HCT116 (cell line): ENCODE data around the gene SLC44A4. TPM values are rescaled to one million over a fixed set of nuclear protein-coding genes. Genes with fewer than 3 reads are reported as not detected.

Experiments
- ATAC-seq: fragments of 200-7000 bp; cut with Tn5 transposase; 2 replicates; pipeline ENCODE4 v1.9.1; 2020; ENCODE audit warnings: mild to moderate bottlenecking, moderate library complexity
- BruUV-seq: library from RNA; stranded (reverse); fragments of 400-500 nt; replicated peaks from 2 replicates; lab custom pipeline; 2021; lab: Mats Ljungman, UMichigan
- CTCF ChIA-PET: fragments of 300-600 bp; sonication (Branson Sonifier 250); formaldehyde crosslinking; loops from one replicate; lab custom pipeline; 2021; ENCODE audit warnings: antibody characterized with exemption; lab: Charles Lee
- POLR2A ChIA-PET: fragments of 300-600, 350-600 bp; sonication (Branson Sonifier 250); formaldehyde crosslinking; loops from one replicate; lab custom pipeline; 2021; ENCODE audit warnings: antibody characterized with exemption; lab: Charles Lee
- RAD21 ChIA-PET, 2 experiments: fragments of 300-600 bp; sonication (Branson Sonifier 250); formaldehyde crosslinking; loops; one replicate each; lab custom pipeline; 2023; ENCODE audit warnings: low total read pairs in 2 of 2; ENCODE audit not compliant: uncharacterized antibody in 2 of 2, unreplicated experiment in 2 of 2, low non-redundant PET in 1 of 2; lab: Charles Lee
- DNase-seq: peaks from one replicate; pipeline ENCODE4 v3.0.0-alpha.2; 2010; ENCODE audit warnings: low read depth, low spot score
- H2AFZ ChIP-seq: fragments of 200-600 bp; shearing (Covaris generic), sonication (generic); 2 replicates; pipeline ENCODE4 v1.6.1; 2017; ENCODE audit warnings: low read depth, mixed run types, mixed read lengths, antibody characterized with exemption, low read length; ENCODE audit not compliant: poor library complexity, severe bottlenecking
- H3K27ac ChIP-seq: 2 replicates; pipeline ENCODE4 v1.5.1; 2012; ENCODE audit warnings: low read depth, low read length
- H3K27me3 ChIP-seq: fragments of 200-600 bp; sonication (generic); 2 replicates; pipeline ENCODE4 v1.6.1; 2016; ENCODE audit warnings: mixed run types, low read length, mixed read lengths; ENCODE audit not compliant: insufficient read depth
- H3K36me3 ChIP-seq, 2 experiments: fragments of 200-500 bp in 1 of 2; fragments of 200-600 bp in 1 of 2; sonication (Bioruptor generic) in 1 of 2; sonication (generic) in 1 of 2; 2 replicates each; pipeline versions ENCODE4 v1.5.1 to v1.6.1; 2014 to 2016; ENCODE audit warnings: low read length in 2 of 2, inconsistent platforms in 1 of 2, mixed read lengths in 1 of 2, mixed run types in 1 of 2; ENCODE audit not compliant: insufficient read depth in 2 of 2, control insufficient read depth in 1 of 2
- H3K4me1 ChIP-seq, 2 experiments: fragments of 200-600 bp in 1 of 2; sonication (generic) in 1 of 2; 2 replicates each; pipeline versions ENCODE4 v1.5.1 to v1.6.1; 2012 to 2017; ENCODE audit warnings: low read length in 2 of 2, inconsistent platforms in 1 of 2, mild to moderate bottlenecking in 1 of 2, mixed read lengths in 1 of 2, mixed run types in 1 of 2, moderate library complexity in 1 of 2; ENCODE audit not compliant: insufficient read depth in 2 of 2, control insufficient read depth in 1 of 2
- H3K4me2 ChIP-seq: fragments of 200-600 bp; sonication (generic); 2 replicates; pipeline ENCODE4 v1.6.1; 2017; ENCODE audit warnings: mixed run types, low read length, mixed read lengths
- H3K4me3 ChIP-seq, 2 experiments: fragments of 200-600 bp in 1 of 2; sonication (generic) in 1 of 2; replicated peaks in 1 of 2; 2 replicates each; pipeline ENCODE4 v1.5.1; 2011 to 2016; ENCODE audit warnings: low read length in 2 of 2, control low read depth in 1 of 2, low read depth in 1 of 2, mild to moderate bottlenecking in 1 of 2, mixed read lengths in 1 of 2, mixed run types in 1 of 2
- H3K79me2 ChIP-seq: fragments of 200-600 bp; sonication (generic); 2 replicates; pipeline ENCODE4 v1.6.1; 2017; ENCODE audit warnings: mild to moderate bottlenecking, mixed run types, low read length, moderate library complexity, mixed read lengths; ENCODE audit not compliant: insufficient read depth
- H3K9ac ChIP-seq: fragments of 200-600 bp; sonication (generic); 2 replicates; pipeline ENCODE4 v1.6.1; 2016; ENCODE audit warnings: low read length, mixed read lengths
- H3K9me2 ChIP-seq: fragments of 200-600 bp; sonication (generic), shearing (Covaris generic); 2 replicates; pipeline ENCODE4 v1.6.1; 2017; ENCODE audit warnings: mixed run types, mild to moderate bottlenecking, moderate library complexity; ENCODE audit not compliant: insufficient read depth
- H3K9me3 ChIP-seq, 2 experiments: fragments of 200-500 bp in 1 of 2; fragments of 200-600 bp in 1 of 2; sonication (Bioruptor generic) in 1 of 2; sonication (generic) in 1 of 2; 2 replicates each; pipeline ENCODE4 v1.6.1; 2014 to 2017; ENCODE audit warnings: low read length in 2 of 2, mixed read lengths in 2 of 2, inconsistent platforms in 1 of 2, low read depth in 1 of 2, mild to moderate bottlenecking in 1 of 2, mixed run types in 1 of 2, moderate library complexity in 1 of 2; ENCODE audit not compliant: control insufficient read depth in 1 of 2, insufficient read depth in 1 of 2
- H4K20me1 ChIP-seq: fragments of 200-600 bp; sonication (generic), shearing (Covaris generic); 2 replicates; pipeline ENCODE4 v1.6.1; 2017; ENCODE audit warnings: mixed run types, mild to moderate bottlenecking, moderate library complexity; ENCODE audit not compliant: insufficient read depth
- CBX3 ChIP-seq: IDR thresholded peaks from 2 replicates; pipeline ENCODE4 v1.6.1; 2012; ENCODE audit warnings: low read depth
- CEBPB ChIP-seq: IDR thresholded peaks from 2 replicates; pipeline ENCODE4 v1.6.1; 2012; ENCODE audit warnings: low read depth
- FOSL1 ChIP-seq: IDR thresholded peaks from 2 replicates; pipeline ENCODE4 v1.6.1; 2012; ENCODE audit warnings: low read depth
- POLR2AphosphoS5 ChIP-seq: IDR thresholded peaks from 2 replicates; pipeline ENCODE4 v1.6.1; 2011; ENCODE audit warnings: mild to moderate bottlenecking, low read depth, low read length, moderate library complexity
- RAD21 ChIP-seq: IDR thresholded peaks from 2 replicates; pipeline ENCODE4 v1.6.1; 2012; ENCODE audit warnings: low read depth, mild to moderate bottlenecking
- SP1 ChIP-seq: IDR thresholded peaks from 2 replicates; pipeline ENCODE4 v1.6.1; 2012; ENCODE audit warnings: low read depth
- SRF ChIP-seq: IDR thresholded peaks from 2 replicates; pipeline ENCODE4 v1.6.1; 2012; ENCODE audit warnings: low read depth
- intact Hi-C: fragments of 100-400 bp; cut with micrococcal nuclease; formaldehyde crosslinking; loops from 2 replicates; pipeline ENCODE4 v1.10.0; 2022
- total RNA-seq: library from RNA; stranded (reverse); gene quantifications from one replicate; pipeline ENCODE4 v1.2.1, GENCODE V29; 2021; ENCODE audit not compliant: unreplicated experiment
- TF ChIP-seq, protein P1 (sequence below): IDR thresholded peaks from 2 replicates; pipeline ENCODE4 v1.6.1; 2012
- TF ChIP-seq, protein P2 (sequence below), 3 experiments: fragments of 200-600 bp in 1 of 3; sonication (generic) in 1 of 3; IDR thresholded peaks in 2 of 3; conservative IDR thresholded peaks in 1 of 3; 2 replicates each; pipeline ENCODE4 v1.5.1; 2012 to 2017; ENCODE audit warnings: low read depth in 2 of 3, low read length in 2 of 3, antibody characterized with exemption in 1 of 3, borderline replicate concordance in 1 of 3, control low read depth in 1 of 3, mild to moderate bottlenecking in 1 of 3, mixed read lengths in 1 of 3, mixed run types in 1 of 3, moderate library complexity in 1 of 3; ENCODE audit not compliant: insufficient read depth in 1 of 3
- TF ChIP-seq, protein P3 (sequence below): IDR thresholded peaks from 2 replicates; pipeline ENCODE4 v1.6.1; 2011; ENCODE audit warnings: mild to moderate bottlenecking, low read length, moderate library complexity; ENCODE audit not compliant: insufficient replicate concordance; ENCODE audit errors: extremely low read depth
- TF ChIP-seq, protein P4 (sequence below): IDR thresholded peaks from 2 replicates; pipeline ENCODE4 v1.6.1; 2012; ENCODE audit warnings: low read depth

The SLC44A4 gene
- total RNA-seq, 1 experiment from 2014 or later = 0.74 TPM

DNA sequence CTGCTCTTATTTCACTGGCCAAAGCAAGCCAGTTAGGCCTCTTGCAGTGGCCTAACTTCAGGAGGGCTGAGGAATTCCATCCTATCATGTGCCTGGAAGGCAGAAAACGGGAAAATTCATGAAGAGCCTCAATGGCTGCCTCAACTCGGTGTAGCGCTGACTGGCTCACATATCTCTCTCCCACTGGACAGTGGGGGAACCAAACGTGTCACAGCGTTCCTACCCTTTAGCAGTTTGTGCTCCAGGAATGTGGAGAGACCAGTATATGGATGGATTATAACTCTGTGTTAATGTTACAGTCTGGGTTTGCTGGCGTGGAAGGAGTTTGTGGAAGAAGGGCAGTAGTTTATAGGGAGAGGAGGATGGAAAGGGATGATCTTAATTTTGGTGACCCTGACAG lies 37.0 kb upstream of the SLC44A4 start:
- no peak overlapping the region for H3K27ac ChIP-seq
- no TSS peak for BruUV-seq
- intact Hi-C loops = no loop called here
- no peaks in the 10 kb centered on the region for H3K79me2 ChIP-seq
- no peak overlapping the region for H2AFZ ChIP-seq
- no peak for TF ChIP-seq RAD21
- TF ChIP-seq POLR2AphosphoS5 = no peak
- TF ChIP-seq, protein P1, sequence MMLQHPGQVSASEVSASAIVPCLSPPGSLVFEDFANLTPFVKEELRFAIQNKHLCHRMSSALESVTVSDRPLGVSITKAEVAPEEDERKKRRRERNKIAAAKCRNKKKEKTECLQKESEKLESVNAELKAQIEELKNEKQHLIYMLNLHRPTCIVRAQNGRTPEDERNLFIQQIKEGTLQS = no peak
- TF ChIP-seq, protein P2, sequence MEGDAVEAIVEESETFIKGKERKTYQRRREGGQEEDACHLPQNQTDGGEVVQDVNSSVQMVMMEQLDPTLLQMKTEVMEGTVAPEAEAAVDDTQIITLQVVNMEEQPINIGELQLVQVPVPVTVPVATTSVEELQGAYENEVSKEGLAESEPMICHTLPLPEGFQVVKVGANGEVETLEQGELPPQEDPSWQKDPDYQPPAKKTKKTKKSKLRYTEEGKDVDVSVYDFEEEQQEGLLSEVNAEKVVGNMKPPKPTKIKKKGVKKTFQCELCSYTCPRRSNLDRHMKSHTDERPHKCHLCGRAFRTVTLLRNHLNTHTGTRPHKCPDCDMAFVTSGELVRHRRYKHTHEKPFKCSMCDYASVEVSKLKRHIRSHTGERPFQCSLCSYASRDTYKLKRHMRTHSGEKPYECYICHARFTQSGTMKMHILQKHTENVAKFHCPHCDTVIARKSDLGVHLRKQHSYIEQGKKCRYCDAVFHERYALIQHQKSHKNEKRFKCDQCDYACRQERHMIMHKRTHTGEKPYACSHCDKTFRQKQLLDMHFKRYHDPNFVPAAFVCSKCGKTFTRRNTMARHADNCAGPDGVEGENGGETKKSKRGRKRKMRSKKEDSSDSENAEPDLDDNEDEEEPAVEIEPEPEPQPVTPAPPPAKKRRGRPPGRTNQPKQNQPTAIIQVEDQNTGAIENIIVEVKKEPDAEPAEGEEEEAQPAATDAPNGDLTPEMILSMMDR (IDR thresholded peaks at IDR 0.05 in 2 of 3, conservative IDR thresholded peaks at IDR 0.05 in 1 of 3; ENCODE audit: borderline replicate concordance in 1 of 3, insufficient read depth in 1 of 3, low read depth in 2 of 3, low read length in 2 of 3) = no peak
- no peak for TF ChIP-seq SRF
- TF ChIP-seq CEBPB = no peak
- TF ChIP-seq, protein P3, sequence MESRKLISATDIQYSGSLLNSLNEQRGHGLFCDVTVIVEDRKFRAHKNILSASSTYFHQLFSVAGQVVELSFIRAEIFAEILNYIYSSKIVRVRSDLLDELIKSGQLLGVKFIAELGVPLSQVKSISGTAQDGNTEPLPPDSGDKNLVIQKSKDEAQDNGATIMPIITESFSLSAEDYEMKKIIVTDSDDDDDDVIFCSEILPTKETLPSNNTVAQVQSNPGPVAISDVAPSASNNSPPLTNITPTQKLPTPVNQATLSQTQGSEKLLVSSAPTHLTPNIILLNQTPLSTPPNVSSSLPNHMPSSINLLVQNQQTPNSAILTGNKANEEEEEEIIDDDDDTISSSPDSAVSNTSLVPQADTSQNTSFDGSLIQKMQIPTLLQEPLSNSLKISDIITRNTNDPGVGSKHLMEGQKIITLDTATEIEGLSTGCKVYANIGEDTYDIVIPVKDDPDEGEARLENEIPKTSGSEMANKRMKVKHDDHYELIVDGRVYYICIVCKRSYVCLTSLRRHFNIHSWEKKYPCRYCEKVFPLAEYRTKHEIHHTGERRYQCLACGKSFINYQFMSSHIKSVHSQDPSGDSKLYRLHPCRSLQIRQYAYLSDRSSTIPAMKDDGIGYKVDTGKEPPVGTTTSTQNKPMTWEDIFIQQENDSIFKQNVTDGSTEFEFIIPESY = no peak
- TF ChIP-seq FOSL1 = no peak
- no peak for TF ChIP-seq SP1
- TF ChIP-seq CBX3 = no peak; the same call in 1 of the 2 replicates
- TF ChIP-seq, protein P4, sequence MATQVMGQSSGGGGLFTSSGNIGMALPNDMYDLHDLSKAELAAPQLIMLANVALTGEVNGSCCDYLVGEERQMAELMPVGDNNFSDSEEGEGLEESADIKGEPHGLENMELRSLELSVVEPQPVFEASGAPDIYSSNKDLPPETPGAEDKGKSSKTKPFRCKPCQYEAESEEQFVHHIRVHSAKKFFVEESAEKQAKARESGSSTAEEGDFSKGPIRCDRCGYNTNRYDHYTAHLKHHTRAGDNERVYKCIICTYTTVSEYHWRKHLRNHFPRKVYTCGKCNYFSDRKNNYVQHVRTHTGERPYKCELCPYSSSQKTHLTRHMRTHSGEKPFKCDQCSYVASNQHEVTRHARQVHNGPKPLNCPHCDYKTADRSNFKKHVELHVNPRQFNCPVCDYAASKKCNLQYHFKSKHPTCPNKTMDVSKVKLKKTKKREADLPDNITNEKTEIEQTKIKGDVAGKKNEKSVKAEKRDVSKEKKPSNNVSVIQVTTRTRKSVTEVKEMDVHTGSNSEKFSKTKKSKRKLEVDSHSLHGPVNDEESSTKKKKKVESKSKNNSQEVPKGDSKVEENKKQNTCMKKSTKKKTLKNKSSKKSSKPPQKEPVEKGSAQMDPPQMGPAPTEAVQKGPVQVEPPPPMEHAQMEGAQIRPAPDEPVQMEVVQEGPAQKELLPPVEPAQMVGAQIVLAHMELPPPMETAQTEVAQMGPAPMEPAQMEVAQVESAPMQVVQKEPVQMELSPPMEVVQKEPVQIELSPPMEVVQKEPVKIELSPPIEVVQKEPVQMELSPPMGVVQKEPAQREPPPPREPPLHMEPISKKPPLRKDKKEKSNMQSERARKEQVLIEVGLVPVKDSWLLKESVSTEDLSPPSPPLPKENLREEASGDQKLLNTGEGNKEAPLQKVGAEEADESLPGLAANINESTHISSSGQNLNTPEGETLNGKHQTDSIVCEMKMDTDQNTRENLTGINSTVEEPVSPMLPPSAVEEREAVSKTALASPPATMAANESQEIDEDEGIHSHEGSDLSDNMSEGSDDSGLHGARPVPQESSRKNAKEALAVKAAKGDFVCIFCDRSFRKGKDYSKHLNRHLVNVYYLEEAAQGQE = no peak
- DNase-seq (no peak), ATAC-seq (no peak)
- H3K9me3 ChIP-seq = no peaks in the 10 kb centered on the region; a peak in 1 of 4 replicates
- H3K4me1 ChIP-seq = peaks cover 12 to 32% of the 10 kb centered on the region in 2 experiments
- ChIA-PET CTCF (no interaction called here), RAD21 (no interaction called here), POLR2A (no interaction called here)
- no peak overlapping the region for H3K4me2 ChIP-seq
- no peaks in the 10 kb centered on the region for H4K20me1 ChIP-seq
- no peak overlapping the region for H3K9ac ChIP-seq
- no peaks in the 10 kb centered on the region for H3K27me3 ChIP-seq
- H3K4me3 ChIP-seq = no peak overlapping the region
- H3K36me3 ChIP-seq = no peaks in the 10 kb centered on the region
- no peaks in the 10 kb centered on the region for H3K9me2 ChIP-seq
